K562 treated with DMSO at 1 percent for 48 hours (cell line): ENCODE results near the gene ADGB. TPM values are rescaled to one million over a fixed set of nuclear protein-coding genes. Genes with fewer than 3 reads are reported as not detected.

Experiments
- total RNA-seq: library from RNA; unstranded; fragments of 300-600 nt; gene quantifications from 2 replicates; pipeline ENCODE4 v1.2.3, GENCODE V29; 2022; ENCODE audit warnings: low replicate concordance; ENCODE audit errors: extremely low read depth

ADGB gene
- total RNA-seq: not detected in 2 replicates

GRCh38 chr6:146598772-146599405 lies at the start of gene ADGB:
TSS of gene ADGB (plus strand) at chr6:146598972. CDS start at chr6:146599041, 69 bp downstream.

Other genes with a start within 250 kb of the ADGB start
- gene RAB32, start 55.1 kb upstream of the ADGB start, total RNA-seq: not detected in 2 replicates